Measurements from ENCODE around the gene PEAK3.

PEAK3 gene

GRCh38 chr19:2229103-2230032, 52.6 kb downstream of the PEAK3 start:
- no peaks in the 10 kb centered on the region for H3K9me3 ChIP-seq (ENCODE audit: control insufficient read depth, insufficient read depth, low read length)
- peaks cover 4% of the 10 kb centered on the region; the same call in 1 of the 2 replicates for H3K36me3 ChIP-seq (ENCODE audit: insufficient read depth, low read length)
- no peaks in the 10 kb centered on the region for H3K4me1 ChIP-seq (ENCODE audit: insufficient read depth, low read length)
- H3K9ac ChIP-seq (ENCODE audit: low read depth, low read length), result no peak overlapping the region

- no peak overlapping the region for H3K9ac ChIP-seq (ENCODE audit: low read depth, low read length)
- H3K4me1 ChIP-seq (ENCODE audit: insufficient read depth, low read length), result no peaks in the 10 kb centered on the region
- H3K36me3 ChIP-seq (ENCODE audit: insufficient read depth, low read length), result peaks cover 4% of the 10 kb centered on the region; the same call in 1 of the 2 replicates
- H3K9me3 ChIP-seq (ENCODE audit: control insufficient read depth, insufficient read depth, low read length), result no peaks in the 10 kb centered on the region
These were observed 53.6 kb downstream of the PEAK3 start for GRCh38 chr19:2228157-2229030.

GRCh38 chr19:2227415-2228156, 54.4 kb downstream of the PEAK3 start:
- Histone ChIP-seq H3K9ac (ENCODE audit: low read depth, low read length) (no peak overlapping the region), H3K4me1 (ENCODE audit: insufficient read depth, low read length) (no peaks in the 10 kb centered on the region), H3K36me3 (ENCODE audit: insufficient read depth, low read length) (peaks cover 4% of the 10 kb centered on the region; the same call in 1 of the 2 replicates), H3K9me3 (ENCODE audit: control insufficient read depth, insufficient read depth, low read length) (no peaks in the 10 kb centered on the region)

GRCh38 chr19:2226840-2227360, 55.1 kb downstream of the PEAK3 start:
- Histone ChIP-seq H3K9ac (ENCODE audit: low read depth, low read length) (no peak overlapping the region), H3K4me1 (ENCODE audit: insufficient read depth, low read length) (no peaks in the 10 kb centered on the region), H3K36me3 (ENCODE audit: insufficient read depth, low read length) (peaks cover 4% of the 10 kb centered on the region; the same call in 1 of the 2 replicates), H3K9me3 (ENCODE audit: control insufficient read depth, insufficient read depth, low read length) (no peaks in the 10 kb centered on the region)

GRCh38 chr19:2226051-2226839, 55.7 kb downstream of the PEAK3 start:
- H3K9ac ChIP-seq (ENCODE audit: low read depth, low read length), result no peak overlapping the region
- H3K9me3 ChIP-seq (ENCODE audit: control insufficient read depth, insufficient read depth, low read length), result no peaks in the 10 kb centered on the region
- peaks cover 4% of the 10 kb centered on the region; the same call in 1 of the 2 replicates for H3K36me3 ChIP-seq (ENCODE audit: insufficient read depth, low read length)
- H3K4me1 ChIP-seq (ENCODE audit: insufficient read depth, low read length), result no peaks in the 10 kb centered on the region

- H3K9me3 ChIP-seq (ENCODE audit: control insufficient read depth, insufficient read depth, low read length), result no peaks in the 10 kb centered on the region
- H3K9ac ChIP-seq (ENCODE audit: low read depth, low read length), result no peak overlapping the region
- no peaks in the 10 kb centered on the region for H3K4me1 ChIP-seq (ENCODE audit: insufficient read depth, low read length)
- H3K36me3 ChIP-seq (ENCODE audit: insufficient read depth, low read length), result peaks cover 4% of the 10 kb centered on the region; the same call in 1 of the 2 replicates
These were observed 56.4 kb downstream of the PEAK3 start for GRCh38 chr19:2225415-2226050.

GRCh38 chr19:2224754-2225349, 57.1 kb downstream of the PEAK3 start:
- peaks cover 4% of the 10 kb centered on the region; the same call in 1 of the 2 replicates for H3K36me3 ChIP-seq (ENCODE audit: insufficient read depth, low read length)
- no peaks in the 10 kb centered on the region for H3K9me3 ChIP-seq (ENCODE audit: control insufficient read depth, insufficient read depth, low read length)
- H3K4me1 ChIP-seq (ENCODE audit: insufficient read depth, low read length), result no peaks in the 10 kb centered on the region
- no peak overlapping the region for H3K9ac ChIP-seq (ENCODE audit: low read depth, low read length)
